Vagina (tissue), 2 donors: ENCODE data around the gene AFAP1. TPM values are rescaled to one million over a fixed set of nuclear protein-coding genes. Genes with fewer than 3 reads are reported as not detected.

Experiments
- DNase-seq, 2 donors: peaks; one replicate each; pipeline ENCODE4 v3.0.0-alpha.2; 2017; ENCODE audit errors: extremely low spot score in 2 of 2
- H3K27ac ChIP-seq: fragments of 200-600 bp; sonication (generic); one replicate; pipeline ENCODE4 v1.5.1; 2019
- H3K27me3 ChIP-seq: fragments of 200-600 bp; sonication (generic); one replicate; pipeline ENCODE4 v1.5.1; 2019
- H3K36me3 ChIP-seq, 2 donors: fragments of 200-600 bp; sonication (generic); one replicate each; pipeline ENCODE4 v1.5.1; 2017 to 2019
- H3K4me1 ChIP-seq: fragments of 200-600 bp; sonication (generic); one replicate; pipeline ENCODE4 v1.5.1; 2019
- H3K4me3 ChIP-seq, 2 donors: fragments of 200-600 bp; sonication (generic); 1 replicate in 1 of 2; 2 replicates in 1 of 2; pipeline ENCODE4 v1.5.1; 2016 to 2019
- H3K9me3 ChIP-seq: fragments of 200-600 bp; sonication (generic); one replicate; pipeline ENCODE4 v1.5.1; 2019
- POLR2A ChIP-seq, 2 donors: fragments of 450-650 bp; IDR thresholded peaks; one replicate each; pipeline ENCODE4 v1.6.1; 2017; ENCODE audit warnings: antibody characterized with exemption in 2 of 2, mild to moderate bottlenecking in 2 of 2, moderate library complexity in 2 of 2
- POLR2AphosphoS5 ChIP-seq, 2 donors: sonication (generic); formaldehyde crosslinking; IDR thresholded peaks; one replicate each; pipeline ENCODE4 v1.9.0; 2017; ENCODE audit warnings: antibody characterized with exemption in 2 of 2, mild to moderate bottlenecking in 2 of 2, low read depth in 1 of 2; ENCODE audit not compliant: insufficient read depth in 1 of 2
- intact Hi-C: fragments of 100-400 bp; cut with DNase I; formaldehyde crosslinking; loops from one replicate; pipeline ENCODE4 v1.15.1; 2023
- total RNA-seq: library from RNA; depleted of rRNA; stranded (reverse); fragments of >200 nt; gene quantifications from one replicate; pipeline ENCODE4 v1.2.3, GENCODE V29; 2016
- TF ChIP-seq, protein P1 (sequence below), 3 experiments: fragments of 450-650 bp in 2 of 3; fragments of 200-600 bp in 1 of 3; sonication (generic) in 1 of 3; IDR thresholded peaks; one replicate each; pipeline ENCODE4 v1.5.1; 2017 to 2019; ENCODE audit warnings: antibody characterized with exemption in 3 of 3, mild to moderate bottlenecking in 2 of 3, moderate library complexity in 2 of 3

Gene AFAP1
- total RNA-seq, 1 donor from 2014 or later = 20.4 TPM

DNA sequence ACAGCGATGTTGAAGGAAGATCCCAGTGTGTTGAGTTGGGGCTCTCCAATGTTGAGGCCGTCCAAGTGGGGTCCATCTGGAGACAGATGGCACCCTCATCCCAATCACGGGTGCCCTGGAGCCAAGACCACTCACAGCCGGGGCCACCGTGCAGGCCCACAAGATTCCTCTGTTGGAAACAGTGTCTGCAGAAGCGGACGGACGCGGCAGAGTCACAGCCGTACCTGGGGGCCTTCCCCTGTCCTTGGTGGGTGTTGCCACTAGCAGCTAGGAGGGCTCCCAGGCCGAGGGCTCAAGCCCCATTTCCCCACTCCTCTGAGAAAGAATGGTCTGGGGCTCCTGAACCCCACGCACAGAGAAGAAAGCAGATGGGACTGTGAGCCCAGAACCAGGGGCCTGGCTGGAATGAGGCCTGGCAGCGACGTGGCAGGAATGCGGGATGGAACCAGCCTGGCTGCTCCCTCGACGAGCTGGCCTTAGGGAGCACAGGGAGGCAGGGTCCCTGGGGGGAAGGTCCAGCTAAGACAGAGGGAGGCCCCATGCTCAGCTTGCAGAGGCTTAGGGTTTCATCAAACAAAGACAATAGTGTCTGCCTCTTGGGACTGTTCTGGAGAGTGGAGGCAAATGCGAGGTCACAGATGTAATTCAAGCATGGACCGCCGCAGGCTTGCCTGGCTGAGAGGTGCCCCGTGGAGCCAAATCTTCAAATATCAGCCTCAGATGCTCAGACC is 228.9 kb downstream of the AFAP1 start:
- TF ChIP-seq, protein P1, sequence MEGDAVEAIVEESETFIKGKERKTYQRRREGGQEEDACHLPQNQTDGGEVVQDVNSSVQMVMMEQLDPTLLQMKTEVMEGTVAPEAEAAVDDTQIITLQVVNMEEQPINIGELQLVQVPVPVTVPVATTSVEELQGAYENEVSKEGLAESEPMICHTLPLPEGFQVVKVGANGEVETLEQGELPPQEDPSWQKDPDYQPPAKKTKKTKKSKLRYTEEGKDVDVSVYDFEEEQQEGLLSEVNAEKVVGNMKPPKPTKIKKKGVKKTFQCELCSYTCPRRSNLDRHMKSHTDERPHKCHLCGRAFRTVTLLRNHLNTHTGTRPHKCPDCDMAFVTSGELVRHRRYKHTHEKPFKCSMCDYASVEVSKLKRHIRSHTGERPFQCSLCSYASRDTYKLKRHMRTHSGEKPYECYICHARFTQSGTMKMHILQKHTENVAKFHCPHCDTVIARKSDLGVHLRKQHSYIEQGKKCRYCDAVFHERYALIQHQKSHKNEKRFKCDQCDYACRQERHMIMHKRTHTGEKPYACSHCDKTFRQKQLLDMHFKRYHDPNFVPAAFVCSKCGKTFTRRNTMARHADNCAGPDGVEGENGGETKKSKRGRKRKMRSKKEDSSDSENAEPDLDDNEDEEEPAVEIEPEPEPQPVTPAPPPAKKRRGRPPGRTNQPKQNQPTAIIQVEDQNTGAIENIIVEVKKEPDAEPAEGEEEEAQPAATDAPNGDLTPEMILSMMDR (IDR thresholded peaks at IDR 0.05) = no peak
- TF ChIP-seq POLR2A (IDR thresholded peaks at IDR 0.05) = no peak
- no peak for TF ChIP-seq POLR2AphosphoS5 (IDR thresholded peaks at IDR 0.05; ENCODE audit: insufficient read depth in 1 of 2, low read depth in 1 of 2)
- Histone ChIP-seq H3K27ac (no peak overlapping the region), H3K27me3 (no peaks in the 10 kb centered on the region), H3K4me1 (no peaks in the 10 kb centered on the region), H3K36me3 (no peaks in the 10 kb centered on the region), H3K4me3 (no peak overlapping the region), H3K9me3 (no peaks in the 10 kb centered on the region)
- no peak for DNase-seq
- intact Hi-C loops = no loop called here

DNA sequence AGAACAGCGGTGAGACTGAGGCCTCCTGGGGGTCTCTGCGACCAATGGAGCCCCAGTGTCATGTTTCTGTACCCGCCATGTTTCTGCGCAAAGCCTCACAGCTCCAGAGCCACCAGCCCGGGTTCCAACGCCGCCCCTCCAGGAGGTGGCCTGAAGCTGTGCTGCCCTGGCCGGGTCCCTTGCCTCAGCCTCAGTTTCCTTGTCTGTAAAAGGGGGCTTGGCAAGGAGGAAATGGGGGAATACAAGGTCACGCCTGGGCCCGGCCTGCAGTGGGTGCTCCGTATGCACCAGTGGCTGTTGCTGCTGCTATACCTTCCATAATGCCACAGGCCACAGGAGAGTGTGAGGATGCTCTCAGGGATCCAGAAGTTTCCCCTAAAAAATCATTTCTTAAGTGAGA is 229.5 kb downstream of the AFAP1 start:
- no peak for TF ChIP-seq POLR2AphosphoS5 (IDR thresholded peaks at IDR 0.05; ENCODE audit: insufficient read depth in 1 of 2, low read depth in 1 of 2)
- no peak for TF ChIP-seq POLR2A (IDR thresholded peaks at IDR 0.05)
- TF ChIP-seq, protein P1 (IDR thresholded peaks at IDR 0.05) = no peak
- intact Hi-C loops = no loop called here

DNA sequence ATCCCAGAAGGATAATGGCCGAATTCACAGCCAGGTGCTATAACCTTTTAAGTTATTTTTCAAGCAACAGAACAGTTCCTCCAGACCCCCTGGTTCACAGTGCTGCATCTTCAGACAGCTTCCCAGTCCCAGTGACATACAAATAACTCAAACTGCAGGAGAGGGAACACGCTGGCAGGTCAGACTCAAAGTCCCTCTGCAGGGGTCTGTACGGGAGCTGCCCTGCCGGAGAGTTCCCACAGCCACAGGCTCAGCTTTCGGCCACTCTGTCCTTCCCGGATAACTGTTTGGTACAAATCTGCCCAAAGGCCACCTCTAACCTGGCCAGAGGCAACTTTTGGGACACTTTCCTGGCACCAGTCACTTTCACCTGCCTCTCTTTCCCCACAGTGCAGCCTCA is 230.2 kb downstream of the AFAP1 start:
- intact Hi-C loops = no loop called here
- TF ChIP-seq, protein P1 (IDR thresholded peaks at IDR 0.05) = no peak
- no peak for TF ChIP-seq POLR2AphosphoS5 (IDR thresholded peaks at IDR 0.05; ENCODE audit: insufficient read depth in 1 of 2, low read depth in 1 of 2)
- no peak for TF ChIP-seq POLR2A (IDR thresholded peaks at IDR 0.05)
- no peak for DNase-seq
- Histone ChIP-seq H3K27ac (no peak overlapping the region), H3K36me3 (no peaks in the 10 kb centered on the region), H3K4me3 (no peak overlapping the region), H3K27me3 (no peaks in the 10 kb centered on the region), H3K9me3 (no peaks in the 10 kb centered on the region), H3K4me1 (no peaks in the 10 kb centered on the region)

More for the DNA sequence above, 229.5 kb downstream of the AFAP1 start:
- no peaks in the 10 kb centered on the region for H3K27me3 ChIP-seq
- H3K27ac ChIP-seq = no peak overlapping the region
- DNase-seq = no peak
- no peak overlapping the region for H3K4me3 ChIP-seq
- H3K4me1 ChIP-seq = no peaks in the 10 kb centered on the region
- H3K36me3 ChIP-seq = no peaks in the 10 kb centered on the region
- no peaks in the 10 kb centered on the region for H3K9me3 ChIP-seq

DNA sequence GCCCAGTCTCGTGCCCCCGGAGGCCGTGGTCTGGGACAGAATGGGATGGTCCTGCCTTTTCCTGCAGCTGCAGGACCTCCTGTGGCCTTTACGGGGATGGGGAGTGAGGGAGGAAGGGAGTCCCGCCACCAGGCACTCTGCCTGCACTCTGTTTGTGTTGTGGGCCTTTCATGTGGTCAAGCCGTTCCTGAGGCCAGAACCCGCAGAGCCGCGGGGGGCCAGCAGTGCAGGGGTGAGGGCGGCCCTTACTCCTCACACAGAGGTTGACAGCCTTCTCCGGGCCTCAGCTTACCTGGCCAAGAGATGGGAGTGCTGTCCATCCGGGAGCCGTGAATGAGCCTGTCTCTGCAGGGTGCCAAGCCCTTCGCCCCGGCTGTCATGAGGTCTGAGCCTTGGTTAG is 230.7 kb downstream of the AFAP1 start:
- Histone ChIP-seq H3K36me3 (no peaks in the 10 kb centered on the region), H3K9me3 (no peaks in the 10 kb centered on the region), H3K27ac (no peak overlapping the region), H3K4me3 (no peak overlapping the region), H3K27me3 (no peaks in the 10 kb centered on the region), H3K4me1 (no peaks in the 10 kb centered on the region)
- TF ChIP-seq, protein P1 (IDR thresholded peaks at IDR 0.05) = no peak
- no peak for TF ChIP-seq POLR2A (IDR thresholded peaks at IDR 0.05)
- no peak for TF ChIP-seq POLR2AphosphoS5 (IDR thresholded peaks at IDR 0.05; ENCODE audit: insufficient read depth in 1 of 2, low read depth in 1 of 2)
- intact Hi-C loops = no loop called here
- DNase-seq = no peak

Other genes with a start within 250 kb of the AFAP1 start
- 15.5 TPM for gene ABLIM2, start 219.0 kb upstream of the AFAP1 start, total RNA-seq